HEK293T (cell line): ENCODE data around the gene TMEM131L.

ENCODE experiments used
- BHLHE40 ChIP-seq: fragments of 450-650 bp; IDR thresholded peaks from 2 replicates; pipeline ENCODE4 v1.6.1; 2016; ENCODE audit warnings: mild to moderate bottlenecking, moderate library complexity, borderline replicate concordance
- FOXA1 ChIP-seq: fragments of 450-650 bp; IDR thresholded peaks from 2 replicates; pipeline ENCODE4 v1.6.1; 2016; ENCODE audit warnings: mild to moderate bottlenecking
- FOXK2 ChIP-seq: fragments of 450-650 bp; IDR thresholded peaks from 2 replicates; pipeline ENCODE4 v1.6.1; 2016; ENCODE audit warnings: mild to moderate bottlenecking
- LEF1 ChIP-seq: fragments of 450-650 bp; IDR thresholded peaks from 2 replicates; pipeline ENCODE4 v1.6.1; 2017; ENCODE audit warnings: mild to moderate bottlenecking, borderline replicate concordance
- TARDBP ChIP-seq: fragments of 450-650 bp; IDR thresholded peaks from 2 replicates; pipeline ENCODE4 v1.6.1; 2016

DNA sequence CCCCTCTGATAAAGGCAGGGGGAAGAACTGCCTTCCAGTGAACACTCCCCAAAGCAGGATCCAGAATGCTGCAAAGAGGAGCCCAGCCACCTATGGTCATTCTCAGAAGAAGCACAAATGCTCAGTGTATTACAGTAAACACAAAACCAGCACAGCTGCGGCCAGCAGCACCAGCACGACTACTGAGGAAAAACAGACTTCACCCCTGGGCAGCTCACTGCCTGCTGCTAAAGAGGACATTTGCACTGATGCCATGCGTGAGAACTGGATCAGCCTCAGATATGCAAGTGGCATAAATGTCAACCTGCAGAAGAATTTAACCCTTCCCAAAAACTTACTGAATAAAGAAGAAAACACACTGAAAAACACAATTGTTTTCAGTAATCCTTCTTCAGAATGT lies 137.7 kb downstream of the TMEM131L start:
- TF ChIP-seq BHLHE40 (no peak), TARDBP (no peak), LEF1 (no peak), FOXA1 (no peak), FOXK2 (no peak)
